NCI-H460 (cell line): Measurements from ENCODE around the gene ZDHHC22. TPM values are rescaled to one million over a fixed set of nuclear protein-coding genes. Genes with fewer than 3 reads are reported as not detected.

Source experiments
- DNase-seq: peaks from one replicate; pipeline ENCODE4 v3.0.0-alpha.2; 2016; ENCODE audit warnings: low read depth; ENCODE audit errors: extremely low read depth
- total RNA-seq: library from RNA; depleted of rRNA; stranded (reverse); fragments of >200 nt; shearing (Covaris generic); gene quantifications from 2 replicates; pipeline ENCODE4 v1.2.3, GENCODE V29; 2014

The ZDHHC22 gene
- total RNA-seq, 1 experiment from 2014 or later = not detected

DNA sequence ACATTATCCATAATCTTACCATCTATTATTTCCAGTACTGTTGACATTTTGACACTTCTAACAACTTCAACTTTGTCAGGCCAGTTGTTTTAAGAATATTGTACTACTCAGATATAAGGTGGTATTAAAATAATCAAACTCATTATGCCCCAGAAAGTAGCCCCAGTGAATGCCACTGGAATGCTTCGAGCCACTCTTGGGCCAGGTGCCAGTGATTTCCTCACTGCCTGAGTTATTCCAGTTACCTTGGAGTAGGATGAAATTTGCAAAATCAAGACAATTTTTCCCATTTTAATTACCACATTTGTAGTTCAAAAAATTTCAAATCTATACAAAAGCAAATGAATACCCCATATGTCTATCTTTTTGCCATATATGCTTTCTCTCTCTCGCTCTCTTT is 34.4 kb downstream of the ZDHHC22 start:
- no peak for DNase-seq

DNA sequence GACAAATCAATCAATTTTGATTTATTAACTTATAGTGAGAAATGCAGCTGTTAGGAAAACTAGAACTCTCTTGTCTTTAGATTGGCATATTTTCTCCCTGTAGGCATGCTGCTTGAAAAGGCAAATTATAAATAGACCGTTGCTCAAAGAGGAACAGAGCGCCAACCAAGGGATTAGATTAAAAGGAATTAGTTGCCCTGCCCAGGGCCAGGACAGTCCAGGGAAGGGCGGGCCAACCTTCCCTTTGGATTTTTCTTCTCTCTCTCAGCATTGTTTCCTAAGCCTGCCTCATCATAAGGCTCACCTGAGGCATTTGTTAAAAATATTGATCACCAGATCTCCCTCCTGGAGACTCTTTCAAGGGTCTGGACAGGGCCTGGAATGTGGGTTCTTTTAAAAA is 34.9 kb downstream of the ZDHHC22 start:
- DNase-seq = no peak

DNA sequence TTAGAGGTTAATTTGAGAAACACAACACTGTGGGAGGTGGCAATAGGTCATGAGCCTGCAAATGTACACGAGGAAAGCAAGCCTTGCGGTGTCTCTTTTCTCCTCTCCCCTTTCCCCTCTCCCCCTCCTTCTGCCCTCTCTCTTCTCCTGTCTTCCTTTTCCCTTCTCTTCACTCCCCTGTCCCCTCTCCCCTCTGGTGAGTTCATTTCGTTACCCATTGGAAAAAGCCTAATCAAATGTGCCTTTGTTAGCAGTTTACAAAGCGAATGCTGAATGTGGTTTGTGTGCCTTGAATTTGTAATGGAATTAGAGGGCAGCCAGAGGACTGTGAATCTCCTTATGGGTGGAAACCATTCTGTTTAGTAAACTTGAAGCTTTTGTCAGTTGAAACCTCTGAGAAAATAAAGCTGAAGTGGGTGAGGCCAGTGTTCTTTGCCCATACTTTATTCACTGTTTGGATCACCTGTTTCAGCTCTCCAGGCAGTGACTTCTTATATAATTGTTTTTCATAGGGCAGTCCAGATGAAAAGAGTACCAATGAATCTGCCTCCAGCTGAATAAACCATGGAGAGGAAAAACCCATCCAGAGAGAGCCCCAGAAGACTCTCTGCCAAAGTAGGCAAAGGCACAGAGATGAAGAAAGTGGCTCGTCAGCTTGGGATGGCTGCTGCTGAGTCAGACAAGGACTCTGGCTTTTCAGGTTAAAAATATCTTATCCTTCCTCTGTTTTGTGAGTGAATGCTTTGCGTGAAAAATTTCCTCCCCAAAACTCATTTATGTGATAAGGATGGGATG is 36.2 kb downstream of the ZDHHC22 start:
- DNase-seq = no peak

- DNase-seq = no peak
These were observed 37.2 kb downstream of the ZDHHC22 start for GRCh38 chr14:77104393-77104792.

DNA sequence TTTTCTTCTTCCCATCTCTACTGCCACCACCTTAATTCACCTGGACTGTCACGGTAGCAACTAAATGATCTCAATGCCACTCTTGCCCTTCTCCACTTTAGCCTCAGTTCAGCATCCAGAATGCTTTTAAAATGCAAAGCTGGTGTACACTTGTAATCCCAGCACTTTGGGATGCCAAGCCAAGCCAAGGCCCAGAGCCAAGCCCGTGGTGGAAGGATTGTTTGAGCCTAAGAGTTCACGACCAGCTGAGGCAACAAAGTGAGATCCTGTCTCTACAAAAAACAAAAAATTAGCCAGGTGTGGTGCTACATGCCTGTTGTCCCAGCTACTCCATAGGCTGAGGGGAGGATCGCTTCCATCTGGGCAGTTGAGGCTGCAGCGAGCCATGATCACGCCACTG is 37.6 kb downstream of the ZDHHC22 start:
- no peak for DNase-seq

- no peak for DNase-seq
These were observed 38.1 kb downstream of the ZDHHC22 start for GRCh38 chr14:77103475-77103874.

- no peak for DNase-seq
These were observed 39.4 kb downstream of the ZDHHC22 start for GRCh38 chr14:77102154-77102553.

- DNase-seq = no peak
These were observed 40.6 kb downstream of the ZDHHC22 start for GRCh38 chr14:77100961-77101360.

- DNase-seq = no peak
These were observed 42.0 kb downstream of the ZDHHC22 start for GRCh38 chr14:77099425-77100167.

- DNase-seq = no peak
These were observed 42.9 kb downstream of the ZDHHC22 start for GRCh38 chr14:77098529-77099353.

- peak; percentile 99 for DNase-seq
These were observed 43.7 kb downstream of the ZDHHC22 start, which contains the start of gene CIPC for GRCh38 chr14:77097700-77098528. Gene CIPC, plus strand, starts transcription at chr14:77098258. Its CDS starts 7,451 bp downstream, at chr14:77105709.

- no peak for DNase-seq
These were observed 44.4 kb downstream of the ZDHHC22 start for GRCh38 chr14:77097006-77097699.

- peak; percentile 81 for DNase-seq
These were observed 46.8 kb downstream of the ZDHHC22 start for GRCh38 chr14:77094672-77095284.

DNA sequence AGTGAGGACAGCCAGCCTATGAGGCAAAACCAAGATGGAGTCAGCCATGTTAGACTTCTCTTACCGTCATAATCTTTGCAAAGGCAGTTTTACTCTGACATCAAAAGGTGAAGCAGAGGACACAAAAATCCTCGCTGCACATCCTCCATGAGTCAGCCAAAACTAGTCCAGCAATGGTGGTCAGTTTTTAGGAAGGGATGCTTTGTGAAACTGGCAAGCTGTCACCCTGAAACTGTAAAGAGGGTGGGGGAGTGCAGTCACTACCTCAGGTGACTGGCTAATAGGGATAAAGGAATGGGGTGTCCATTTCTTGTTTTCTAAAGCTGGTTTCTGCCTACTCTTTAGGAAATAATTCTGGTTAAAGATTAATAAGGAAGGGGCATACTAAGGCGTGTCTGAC is 48.9 kb downstream of the ZDHHC22 start:
- DNase-seq = no peak

DNA sequence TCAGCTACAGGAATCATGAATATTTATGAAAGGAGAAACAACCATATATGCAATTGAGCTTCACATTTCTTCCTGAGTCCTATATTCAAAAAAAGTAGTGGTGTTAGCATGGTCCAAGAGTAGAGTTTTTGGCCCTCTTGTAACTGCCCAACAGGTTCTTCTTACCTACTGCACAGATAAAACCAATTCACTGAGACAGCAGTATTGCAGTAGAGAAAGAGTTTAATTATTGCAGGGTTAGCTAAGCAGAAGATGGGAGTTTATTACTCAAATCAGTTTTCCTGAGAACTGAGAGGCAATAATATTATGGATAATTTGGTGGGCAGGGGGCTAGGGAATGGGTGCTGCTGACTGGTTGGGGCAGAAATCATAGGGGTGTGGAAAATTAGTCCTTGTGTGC is 50.1 kb downstream of the ZDHHC22 start:
- DNase-seq = no peak

DNA sequence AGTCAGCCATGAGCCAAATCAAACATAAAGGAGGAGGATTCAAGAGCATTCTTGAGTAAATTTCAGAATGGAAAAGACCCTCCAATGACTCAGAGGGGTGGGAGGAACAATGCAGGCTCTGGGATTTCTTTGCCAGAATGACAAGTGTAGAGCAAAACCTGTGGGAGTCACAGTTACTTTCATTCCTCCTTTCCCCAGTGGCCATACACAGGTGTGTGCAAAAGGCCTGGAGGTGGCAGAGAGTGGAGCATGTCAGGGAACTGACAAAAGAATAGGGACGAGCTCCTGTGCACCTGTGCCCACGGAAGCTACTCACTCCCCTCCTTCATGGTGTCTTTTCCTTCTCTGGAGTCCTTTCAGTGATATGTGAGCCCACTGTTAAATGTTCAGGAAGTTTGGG is 52.9 kb downstream of the ZDHHC22 start:
- DNase-seq = no peak

GRCh38 chr14:77088219-77088618 is 53.4 kb downstream of the ZDHHC22 start:
- DNase-seq = no peak

DNA sequence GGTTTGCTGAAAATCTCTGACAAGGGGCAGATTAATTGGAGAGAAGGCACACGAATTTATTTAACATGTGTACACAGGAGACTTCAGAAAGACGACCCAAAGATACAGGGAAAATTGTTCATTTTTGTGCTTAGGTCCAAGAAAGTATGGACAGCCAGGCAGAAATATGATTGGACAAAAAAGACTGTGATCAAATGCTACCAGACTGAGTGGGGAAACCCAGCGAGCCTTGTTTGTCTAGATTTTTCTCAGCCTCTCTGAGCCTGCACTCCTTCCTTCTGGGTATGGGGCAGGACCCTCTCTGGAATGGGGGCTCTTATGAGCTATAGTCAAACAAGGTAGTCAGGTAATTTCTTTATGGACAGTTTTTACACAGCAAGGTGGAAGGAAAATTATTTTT is 54.0 kb downstream of the ZDHHC22 start:
- no peak for DNase-seq

DNA sequence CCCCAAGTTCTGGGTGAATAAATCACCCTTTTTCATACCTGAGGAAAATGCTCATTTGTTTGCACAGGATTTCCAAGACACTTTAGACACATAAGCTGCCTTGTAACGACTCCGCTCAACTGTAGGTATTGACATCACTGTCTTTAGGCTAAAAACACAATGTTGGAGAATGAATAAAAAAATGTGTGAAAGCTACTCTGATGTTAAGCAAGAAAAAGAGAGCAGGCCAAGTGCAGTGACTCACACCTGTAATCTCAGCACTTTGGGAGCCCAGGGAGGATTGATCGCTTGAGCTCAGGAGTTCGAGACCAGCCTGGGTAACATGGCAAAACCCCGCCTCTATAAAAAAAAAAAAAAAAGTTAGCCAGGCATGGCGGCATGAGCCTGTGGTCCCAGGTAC is 54.6 kb downstream of the ZDHHC22 start:
- DNase-seq = no peak
